Heart left ventricle (tissue), 16 donors: ENCODE results near the gene TCF4. TPM values are rescaled to one million over a fixed set of nuclear protein-coding genes. Genes with fewer than 3 reads are reported as not detected.

Source experiments
- ATAC-seq, 4 donors: fragments of 200-7000 bp; cut with Tn5 transposase; one replicate each; pipeline ENCODE4 v1.9.1; 2020 to 2022; ENCODE audit warnings: moderate library complexity in 4 of 4, mild to moderate bottlenecking in 3 of 4, moderate number of reproducible peaks in 1 of 4
- DNase-seq, 5 donors: peaks; one replicate each; pipeline ENCODE4 v3.0.0-alpha.2; 2020
- H3K27ac ChIP-seq, 12 donors: fragments of 200-600 bp; sonication (generic) in 4 of 12; one replicate each; pipeline versions ENCODE4 v1.5.0 to v1.8.0; 2016 to 2022; ENCODE audit warnings: mild to moderate bottlenecking in 2 of 12
- H3K27me3 ChIP-seq, 9 donors: fragments of 200-600 bp; sonication (generic) in 2 of 9; one replicate each; pipeline versions ENCODE4 v1.5.1 to v1.8.0; 2016 to 2022; ENCODE audit warnings: mild to moderate bottlenecking in 3 of 9
- H3K36me3 ChIP-seq, 9 donors: fragments of 200-600 bp; sonication (generic) in 2 of 9; one replicate each; pipeline versions ENCODE4 v1.5.0 to v1.8.0; 2018 to 2022; ENCODE audit warnings: mild to moderate bottlenecking in 2 of 9
- H3K4me1 ChIP-seq, 12 donors: fragments of 200-600 bp; sonication (generic) in 4 of 12; one replicate each; pipeline versions ENCODE4 v1.5.0 to v1.8.0; 2016 to 2022; ENCODE audit warnings: mild to moderate bottlenecking in 3 of 12
- H3K4me3 ChIP-seq, 12 donors: fragments of 200-600 bp; sonication (generic) in 4 of 12; one replicate each; pipeline versions ENCODE4 v1.5.0 to v1.8.0; 2017 to 2022; ENCODE audit warnings: mild to moderate bottlenecking in 9 of 12, moderate library complexity in 4 of 12
- H3K9me3 ChIP-seq, 12 donors: fragments of 200-600 bp; sonication (generic) in 4 of 12; one replicate each; pipeline versions ENCODE4 v1.5.0 to v1.8.0; 2016 to 2022; ENCODE audit warnings: mild to moderate bottlenecking in 1 of 12
- CTCF ChIP-seq, 12 donors: fragments of 200-600 bp; sonication (generic) in 4 of 12; IDR thresholded peaks; one replicate each; pipeline versions ENCODE4 v1.5.0 to v1.8.0; 2018 to 2022; ENCODE audit warnings: antibody characterized with exemption in 12 of 12, mild to moderate bottlenecking in 5 of 12
- POLR2A ChIP-seq, 2 donors: fragments of 450-650 bp; IDR thresholded peaks; one replicate each; pipeline ENCODE4 v1.6.1; 2017; ENCODE audit warnings: antibody characterized with exemption in 2 of 2, mild to moderate bottlenecking in 2 of 2, moderate library complexity in 2 of 2
- WGBS, 4 donors: extraction: QIAGEN DNeasy Blood & Tissue Kit in 2 of 4; methylation state at CpG; one replicate each; pipeline versions ENCODE4 v1.1.5 to v1.1.7; 2013 to 2018; 5-methylcytosine and 5-hydroxymethylcytosine counted together
- intact Hi-C, 10 donors: fragments of 100-400 bp; cut with DNase I; formaldehyde crosslinking; loops; one replicate each; pipeline versions ENCODE4 v1.11.1 to v1.14.2; 2022
- polyA plus RNA-seq, 2 donors: library from polyadenylated mRNA; stranded (reverse); fragments of 200-250 nt; gene quantifications; one replicate each; pipeline ENCODE4 v1.2.3, GENCODE V29; 2013
- total RNA-seq, 9 donors: library from RNA; depleted of rRNA in 2 of 9; stranded (reverse); fragments of >200 nt in 2 of 9; fragmentation: NEBNext Ultra II Directional in 3 of 9; extraction: Animal tissue kit (Norgen Biotek cat#: 25700) in 3 of 9; gene quantifications; one replicate each; pipeline versions ENCODE4 v1.1.0 to v1.2.4, GENCODE V29; 2016 to 2023
- donor health status: ischemic (EF 13 %, LVEDD 7.1; RV severe dilation, severe dysfunction).
- donor health status: healthy with polysubstance abuse.
- donor health status: DM: no; HTN: yes; CAD: no.
- donor health status: DM: no; HTN: no; CAD: no.
- donor health status: ischemic (EF 25% LVEDD 6.9; RV normal size, moderate dysfunction).
- donor health status: ischemic (EF 25% LVEDD 5.7; RV mildly dilated, moderate dysfunction).
- donor health status: healthy.
- donor health status: DM: yes; HTN: yes; CAD: no.
- donor health status: ischemic (EF 35%, LVEDD 5.7; RV mildly dilated, moderate dysfunction).
- donor health status: nonischemic (EF 11% LVEDD 7.7; RV severe dilation, severe dysfunction).
- donor health status: DM: yes; HTN: yes; CAD: no.
- donor health status: PGD.
- donor health status: ischemic (EF 29% LVEDD 5.4; RV normal size, mild dysfunction).
- donor health status: nonischemic (EF 23%, LVEDD 6.1; RV moderate dilation, normal function).

TCF4 gene
- total and polyA plus RNA-seq, 11 donors, result 12.8 to 119 (median 71.5) TPM

- no peak for DNase-seq
- no peaks in the 10 kb centered on the region for H3K4me1 ChIP-seq
These were observed 37.9 kb upstream of the TCF4 start for GRCh38 chr18:55625901-55626300.

GRCh38 chr18:55623626-55624025 is 35.6 kb upstream of the TCF4 start:
- H3K9me3 ChIP-seq, result peaks cover 0 to 5% (median 0%) of the 10 kb centered on the region in 12 donors
- intact Hi-C loops, result no loop called here
- H3K4me3 ChIP-seq, result no peak overlapping the region
- H3K27me3 ChIP-seq, result no peaks in the 10 kb centered on the region
- 94 to 96% (median 95%) methylated on average over 3 of the region's 3 CpGs for WGBS, 4 donors
- H3K4me1 ChIP-seq, result no peaks in the 10 kb centered on the region
- no peak overlapping the region for H3K27ac ChIP-seq
- no peak for TF ChIP-seq POLR2A (IDR thresholded peaks at IDR 0.05)
- no peak for TF ChIP-seq CTCF (IDR thresholded peaks at IDR 0.05)
- no peaks in the 10 kb centered on the region for H3K36me3 ChIP-seq
- DNase-seq (no peak), ATAC-seq (no peak)

More at GRCh38 chr18:55625901-55626300, 37.9 kb upstream of the TCF4 start:
- H3K27ac ChIP-seq, result no peak overlapping the region
- no peaks in the 10 kb centered on the region for H3K36me3 ChIP-seq
- no peak for ATAC-seq
- no peaks in the 10 kb centered on the region for H3K9me3 ChIP-seq
- TF ChIP-seq POLR2A (IDR thresholded peaks at IDR 0.05) (no peak), CTCF (IDR thresholded peaks at IDR 0.05) (no peak)
- intact Hi-C loops, result no loop called here
- WGBS, 4 donors, result 67 to 76% (median 70%) methylated on average over 2 of the region's 2 CpGs
- no peak overlapping the region for H3K4me3 ChIP-seq
- H3K27me3 ChIP-seq, result no peaks in the 10 kb centered on the region

- DNase-seq (no peak), ATAC-seq (no peak)
- WGBS, 4 donors, result 86 to 96% (median 94%) methylated on average over 2 of the region's 2 CpGs
- H3K27me3 ChIP-seq, result no peaks in the 10 kb centered on the region
- peaks cover 0 to 13% (median 0%) of the 10 kb centered on the region in 12 donors for H3K9me3 ChIP-seq
- H3K27ac ChIP-seq, result no peak overlapping the region
- TF ChIP-seq POLR2A (IDR thresholded peaks at IDR 0.05) (no peak), CTCF (IDR thresholded peaks at IDR 0.05) (no peak)
- no peak overlapping the region for H3K4me3 ChIP-seq
- intact Hi-C loops, result no loop called here
- H3K36me3 ChIP-seq, result no peaks in the 10 kb centered on the region
- H3K4me1 ChIP-seq, result no peaks in the 10 kb centered on the region
These were observed 22.5 kb upstream of the TCF4 start for GRCh38 chr18:55610506-55610905.

GRCh38 chr18:55609160-55609825 is 21.3 kb upstream of the TCF4 start:
- no peak for DNase-seq
- no peak for ATAC-seq
- 93 to 97% (median 96%) methylated on average over 6 of the region's 6 CpGs for WGBS, 4 donors
- H3K36me3 ChIP-seq, result no peaks in the 10 kb centered on the region
- TF ChIP-seq CTCF (IDR thresholded peaks at IDR 0.05) (no peak), POLR2A (IDR thresholded peaks at IDR 0.05) (no peak)
- H3K9me3 ChIP-seq, result peaks cover 0 to 6% (median 0%) of the 10 kb centered on the region in 12 donors
- no peaks in the 10 kb centered on the region for H3K27me3 ChIP-seq
- H3K4me3 ChIP-seq, result no peak overlapping the region
- intact Hi-C loops, result no loop called here
- H3K27ac ChIP-seq, result no peak overlapping the region
- H3K4me1 ChIP-seq, result no peaks in the 10 kb centered on the region
